ENCODE measurements around the gene SGK2. TPM values are rescaled to one million over a fixed set of nuclear protein-coding genes. Genes with fewer than 3 reads are reported as not detected.

Gene SGK2
- total RNA-seq, 2 donors from 2014 or later, result 80.2 to 82.3 TPM

GRCh38 chr20:43536817-43537440 lies 21.9 kb upstream of the SGK2 start:
- TF ChIP-seq CTCF (IDR thresholded peaks at IDR 0.05), result no peak
- H3K27ac ChIP-seq, result no peak overlapping the region
- no peaks in the 10 kb centered on the region for H3K9me3 ChIP-seq
- H3K9ac ChIP-seq (ENCODE audit: low read depth in 2 of 2, low read length in 2 of 2), result no peak overlapping the region
- H3K36me3 ChIP-seq, result no peaks in the 10 kb centered on the region
- intact Hi-C loops (cut with DNase I), result loop anchor here (5.0 kb wide), 1 partner anchor 555 kb away; no protein-coding TSS in a partner anchor
- no peaks in the 10 kb centered on the region for H3K27me3 ChIP-seq
- no peak overlapping the region for H3K4me3 ChIP-seq
- no peak for DNase-seq
- H3K4me1 ChIP-seq, result no peaks in the 10 kb centered on the region

DNA sequence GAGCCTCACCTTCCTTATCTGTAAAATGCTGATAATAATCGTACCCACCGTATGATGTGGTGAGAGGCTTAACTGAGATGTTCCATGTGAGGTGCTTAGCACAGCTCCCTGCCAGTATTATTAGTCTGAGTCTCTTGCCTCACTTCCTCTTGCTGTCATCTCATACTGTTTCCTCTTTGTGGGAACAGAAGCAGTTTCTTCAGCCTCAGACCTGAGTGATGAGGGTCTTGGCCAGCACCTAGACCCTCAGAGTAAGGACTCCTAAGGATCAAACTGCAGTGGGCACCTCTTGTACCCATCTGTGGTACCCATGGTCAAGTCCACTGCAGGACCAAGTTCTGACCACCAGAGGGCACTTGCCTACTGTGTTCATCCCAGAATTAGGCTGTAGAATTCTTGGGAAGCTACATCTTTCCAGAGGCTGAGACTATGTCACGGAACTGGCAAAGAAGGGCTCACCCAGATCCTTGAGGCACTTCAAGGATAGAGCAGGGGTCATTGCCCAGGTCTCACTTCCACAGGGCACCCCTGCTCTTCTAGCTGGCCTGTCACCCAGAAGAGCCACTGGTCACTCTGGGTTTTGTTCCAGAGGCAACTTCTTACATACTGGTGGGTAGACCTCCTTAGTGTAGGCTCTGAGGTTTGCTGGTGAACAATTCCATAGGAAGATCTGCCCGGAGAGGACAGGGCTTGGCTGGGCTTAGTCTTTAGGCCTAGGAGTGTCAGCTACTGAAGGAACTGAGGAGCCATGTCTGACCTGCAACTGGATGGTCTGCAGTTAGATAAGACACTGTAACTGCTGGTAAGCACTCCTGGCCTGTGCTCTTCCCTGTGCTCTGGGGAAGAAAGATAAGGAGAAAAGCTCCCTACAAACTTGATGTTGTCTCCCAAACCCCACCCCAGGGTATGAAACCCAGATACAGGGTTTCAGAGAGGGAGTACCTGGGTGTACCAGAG lies 20.6 kb upstream of the SGK2 start:
- H3K9me3 ChIP-seq, result no peaks in the 10 kb centered on the region
- no peak overlapping the region for H3K27ac ChIP-seq
- H3K27me3 ChIP-seq, result no peaks in the 10 kb centered on the region
- H3K36me3 ChIP-seq, result no peaks in the 10 kb centered on the region
- peak; percentile 95 for TF ChIP-seq CTCF (IDR thresholded peaks at IDR 0.05)
- no peaks in the 10 kb centered on the region for H3K4me1 ChIP-seq
- intact Hi-C loops (cut with DNase I), result loop anchor here (2.0 to 5.0 kb wide), 2 partner anchors 155 to 554 kb away; no protein-coding TSS in a partner anchor
- no peak overlapping the region for H3K9ac ChIP-seq (ENCODE audit: low read depth in 2 of 2, low read length in 2 of 2)
- no peak overlapping the region for H3K4me3 ChIP-seq
- DNase-seq, result peak; percentile 80

DNA sequence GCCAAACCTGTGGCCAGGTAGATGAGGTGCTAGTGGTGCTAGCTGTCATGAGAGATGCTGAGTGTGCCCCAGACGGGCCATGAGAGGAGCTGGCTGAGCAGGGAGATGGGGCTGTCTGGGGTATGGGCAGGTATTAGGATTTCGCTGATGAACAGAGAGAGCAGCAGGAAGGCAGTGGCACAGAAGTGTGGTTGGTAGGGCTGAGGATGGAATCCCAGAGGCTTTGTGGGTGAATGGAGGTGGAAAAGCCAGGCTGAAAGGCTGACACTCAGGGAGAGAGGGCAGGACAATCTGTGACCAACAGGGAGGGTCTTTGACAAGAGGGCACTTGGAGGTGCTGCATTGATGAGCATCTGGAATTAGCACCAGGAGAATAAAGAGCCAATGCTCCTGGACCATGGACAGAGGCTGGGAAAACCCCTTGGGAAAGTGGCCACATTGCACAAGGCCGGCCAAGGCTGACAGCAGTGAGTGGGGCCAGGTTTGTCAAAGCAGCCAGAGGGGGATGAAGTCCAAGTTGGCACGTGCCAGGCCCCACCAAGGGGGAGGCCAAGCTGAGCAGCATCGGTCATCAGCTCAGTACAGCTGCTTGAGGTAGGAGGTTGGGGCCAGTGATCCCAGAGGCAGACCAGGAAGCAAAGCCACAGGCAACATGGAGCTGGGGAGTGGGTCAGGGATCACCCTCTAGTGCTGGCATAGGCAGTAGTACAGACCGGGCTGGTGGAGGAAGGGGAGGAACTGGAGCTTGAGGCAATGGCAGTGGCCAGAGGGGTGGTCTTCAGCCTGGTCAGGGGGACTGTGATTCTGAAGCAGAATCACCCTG lies 19.7 kb upstream of the SGK2 start:
- no peaks in the 10 kb centered on the region for H3K36me3 ChIP-seq
- TF ChIP-seq CTCF (IDR thresholded peaks at IDR 0.05), result no peak
- intact Hi-C loops (cut with DNase I), result loop anchor here (2.0 to 5.0 kb wide), 2 partner anchors 154 to 553 kb away; no protein-coding TSS in a partner anchor
- H3K4me3 ChIP-seq, result no peak overlapping the region
- DNase-seq, result no peak
- no peak overlapping the region for H3K27ac ChIP-seq
- H3K9me3 ChIP-seq, result no peaks in the 10 kb centered on the region
- H3K9ac ChIP-seq (ENCODE audit: low read depth in 2 of 2, low read length in 2 of 2), result no peak overlapping the region
- H3K27me3 ChIP-seq, result no peaks in the 10 kb centered on the region
- no peaks in the 10 kb centered on the region for H3K4me1 ChIP-seq

- Histone ChIP-seq H3K4me3 (no peak overlapping the region), H3K27ac (no peak overlapping the region), H3K4me1 (no peaks in the 10 kb centered on the region), H3K36me3 (no peaks in the 10 kb centered on the region), H3K9me3 (no peaks in the 10 kb centered on the region), H3K9ac (ENCODE audit: low read depth in 2 of 2, low read length in 2 of 2) (no peak overlapping the region), H3K27me3 (no peaks in the 10 kb centered on the region)
- DNase-seq, result no peak
- intact Hi-C loops (cut with DNase I), result loop anchor here (2.0 to 5.0 kb wide), 2 partner anchors 153 to 552 kb away; no protein-coding TSS in a partner anchor
- no peak for TF ChIP-seq CTCF (IDR thresholded peaks at IDR 0.05)
Observed at GRCh38 chr20:43539975-43540672, 18.7 kb upstream of the SGK2 start.
